ENCODE measurements around the gene MGRN1. TPM values are rescaled to one million over a fixed set of nuclear protein-coding genes. Genes with fewer than 3 reads are reported as not detected.
A peak's percentile ranks its signal among the peaks of the same experiment; 100 is the strongest.

The MGRN1 gene
- total RNA-seq: 10 to 100 TPM; 26.4 to 51.8 (median 31.4) TPM

- peak; percentile 68 for DNase-seq (ENCODE audit: low spot score)
- ATAC-seq (ENCODE audit: low FRiP score): peak; percentile 96
- TF ChIP-seq CTCF (IDR thresholded peaks at IDR 0.05): peak in 1 of 3 donors; percentile 78
These were observed at the start of gene MGRN1 for GRCh38 chr16:4624015-4624826. MGRN1 (plus strand) TSS chr16:4624826; CDS start chr16:4624961, 135 bp downstream.

DNA sequence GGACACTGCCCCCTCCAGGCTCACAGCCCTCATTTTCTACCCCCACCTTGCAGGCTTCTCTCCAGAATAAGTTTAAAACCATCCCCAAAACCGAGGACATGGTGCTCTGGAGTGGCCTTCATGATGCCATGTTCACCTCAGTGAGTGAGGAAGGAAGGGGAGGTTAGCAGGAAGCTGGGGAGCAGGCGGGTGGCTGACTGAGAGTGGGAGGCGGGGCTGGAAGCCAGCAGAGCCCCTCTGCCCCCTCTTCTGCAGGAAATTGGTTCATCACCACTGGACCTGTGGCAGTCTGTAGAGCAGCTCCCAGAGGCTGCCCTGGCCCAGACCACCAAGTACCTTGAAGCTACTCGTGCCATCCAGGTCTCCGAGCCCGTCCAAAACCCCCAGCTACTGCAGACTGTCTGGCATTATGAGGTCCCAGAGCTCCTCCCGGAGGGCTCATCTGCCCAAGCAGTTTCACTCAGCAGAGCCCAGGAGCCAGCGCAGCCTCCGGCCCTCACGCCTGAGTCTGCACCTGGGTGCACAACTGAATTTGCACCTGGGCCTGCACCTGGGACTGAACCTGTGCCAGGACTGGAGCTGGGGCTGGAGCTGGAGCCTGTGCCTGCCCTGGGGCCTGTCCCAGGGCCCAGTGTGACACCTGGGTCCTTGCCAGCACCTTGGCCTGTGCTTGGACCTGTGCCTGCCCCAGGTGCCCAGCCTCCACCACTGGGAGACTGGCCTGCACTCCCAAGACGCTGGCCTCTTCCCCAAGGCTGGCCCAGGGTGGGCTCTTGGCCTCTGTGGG is 49.5 kb upstream of the MGRN1 start:
- DNase-seq (ENCODE audit: low spot score): no peak
- no peak for ATAC-seq (ENCODE audit: low FRiP score)
- no peak for TF ChIP-seq CTCF (IDR thresholded peaks at IDR 0.05)

DNA sequence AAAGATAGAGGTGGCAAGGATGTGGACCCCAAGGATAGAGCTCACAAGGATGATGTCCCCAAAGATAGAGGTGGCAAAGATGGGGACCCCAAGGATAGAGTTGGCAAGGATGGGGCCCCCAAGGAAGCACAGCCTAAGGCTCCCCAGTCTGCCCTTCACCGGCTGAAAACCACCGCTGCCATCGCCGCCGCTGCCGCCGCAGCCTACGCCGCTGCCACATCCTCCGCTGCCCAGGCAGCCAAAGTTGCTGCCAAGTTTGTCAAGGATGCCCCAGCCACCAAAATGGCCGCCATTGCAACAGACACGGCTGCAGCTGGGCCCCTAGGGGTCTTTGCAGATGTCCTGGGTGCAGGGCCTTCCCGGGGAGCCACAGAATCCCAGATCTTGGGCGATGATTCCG is 48.6 kb upstream of the MGRN1 start:
- no peak for TF ChIP-seq CTCF (IDR thresholded peaks at IDR 0.05)
- ATAC-seq (ENCODE audit: low FRiP score): no peak
- DNase-seq (ENCODE audit: low spot score): no peak

GRCh38 chr16:4578961-4579530 is 45.6 kb upstream of the MGRN1 start:
- no peak for TF ChIP-seq CTCF (IDR thresholded peaks at IDR 0.05)
- ATAC-seq (ENCODE audit: low FRiP score) (no peak), DNase-seq (ENCODE audit: low spot score) (no peak)

- DNase-seq (ENCODE audit: low spot score): no peak
- peak; percentile 78 for ATAC-seq (ENCODE audit: low FRiP score)
- TF ChIP-seq CTCF (IDR thresholded peaks at IDR 0.05): no peak
These were observed 44.4 kb upstream of the MGRN1 start for GRCh38 chr16:4580250-4580649.

DNA sequence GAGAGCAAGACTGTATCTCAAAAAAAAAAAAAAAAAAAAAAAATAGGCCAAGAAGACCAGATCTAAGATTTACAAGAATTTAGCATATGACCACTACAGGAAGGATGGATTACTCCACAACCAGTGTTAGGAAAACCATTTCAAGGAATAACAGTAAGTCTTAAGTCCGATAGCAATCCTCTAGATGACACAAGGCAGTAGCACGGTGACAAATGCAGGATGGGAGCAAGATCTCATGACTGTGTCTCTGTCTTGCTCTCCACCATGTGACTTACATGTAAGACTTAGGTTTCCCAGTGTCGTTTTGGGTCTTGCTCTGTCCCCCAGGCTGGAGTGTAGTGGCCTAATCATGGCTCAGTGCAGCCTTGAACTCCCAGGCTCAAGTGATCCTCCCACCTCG is 40.7 kb upstream of the MGRN1 start:
- no peak for TF ChIP-seq CTCF (IDR thresholded peaks at IDR 0.05)
- no peak for ATAC-seq (ENCODE audit: low FRiP score)
- DNase-seq (ENCODE audit: low spot score): no peak
